GM12873 (cell line): ENCODE data around the gene GMFB.

Source experiments
- CTCF ChIP-seq: IDR thresholded peaks from 2 replicates; pipeline ENCODE4 v1.5.1; 2012; ENCODE audit warnings: low read depth, mild to moderate bottlenecking, moderate library complexity, low read length, control low read depth; ENCODE audit not compliant: insufficient read depth; ENCODE audit errors: missing control alignments

GMFB gene

GRCh38 chr14:54483846-54484245 is 4.9 kb downstream of the GMFB start:
- no peak for TF ChIP-seq CTCF

GRCh38 chr14:54483073-54483745 is 5.6 kb downstream of the GMFB start:
- no peak for TF ChIP-seq CTCF

GRCh38 chr14:54481695-54482094 is 7.1 kb downstream of the GMFB start:
- TF ChIP-seq CTCF: no peak

- TF ChIP-seq CTCF: no peak
Observed at GRCh38 chr14:54480830-54481562, 7.8 kb downstream of the GMFB start.

- TF ChIP-seq CTCF: no peak
Observed at GRCh38 chr14:54478636-54479215, 10.1 kb downstream of the GMFB start.

GRCh38 chr14:54475911-54476310 is 12.9 kb downstream of the GMFB start:
- TF ChIP-seq CTCF: no peak

GRCh38 chr14:54475187-54475899 is 13.4 kb downstream of the GMFB start:
- TF ChIP-seq CTCF: no peak
